H1 (cell line): ENCODE data around the gene INPP5B. TPM values are rescaled to one million over a fixed set of nuclear protein-coding genes. Genes with fewer than 3 reads are reported as not detected.

Experiments used
- CTCF ChIA-PET: fragments of 300-600 bp; sonication (Branson Sonifier 250); formaldehyde crosslinking; loops from one replicate; lab custom pipeline; 2021; ENCODE audit not compliant: partially characterized antibody; lab: Charles Lee
- POLR2A ChIA-PET: fragments of 300-600 bp; sonication (Branson Sonifier 250); formaldehyde crosslinking; loops from one replicate; lab custom pipeline; 2021; ENCODE audit warnings: inconsistent platforms; ENCODE audit not compliant: partially characterized antibody; lab: Charles Lee
- DNase-seq, 2 experiments: peaks; one replicate each; pipeline versions ENCODE4 v3.0.0 to v3.0.0-alpha.2; 2010 to 2022; ENCODE audit warnings: low spot score in 2 of 2, low read depth in 1 of 2, mixed read lengths in 1 of 2
- FAIRE-seq: peaks from 2 replicates; lab custom pipeline; 2011; peaks lifted over from hg19 to GRCh38; lab: Jason Lieb, UNC
- H2AFZ ChIP-seq: 2 replicates; pipeline ENCODE4 v1.8.1; 2012; ENCODE audit warnings: low read length, inconsistent platforms
- H2AK5ac ChIP-seq: 2 replicates; pipeline ENCODE4 v1.6.1; 2013; ENCODE audit warnings: low read depth, low read length
- H2BK120ac ChIP-seq: replicated peaks from 2 replicates; pipeline ENCODE3; 2013; ENCODE audit warnings: low read depth, low read length, inconsistent platforms
- H2BK12ac ChIP-seq: 2 replicates; pipeline ENCODE4 v1.6.1; 2013; ENCODE audit warnings: low read depth, low read length
- H2BK15ac ChIP-seq: 2 replicates; pipeline ENCODE4 v1.6.1; 2013; ENCODE audit warnings: low read length
- H2BK20ac ChIP-seq: 2 replicates; pipeline ENCODE4 v1.6.1; 2013; ENCODE audit warnings: low read length
- H2BK5ac ChIP-seq: 2 replicates; pipeline ENCODE4 v1.6.1; 2013; ENCODE audit warnings: low read depth, low read length
- H3K14ac ChIP-seq: 2 replicates; pipeline ENCODE4 v1.6.1; 2013; ENCODE audit warnings: inconsistent platforms; ENCODE audit not compliant: insufficient read length
- H3K18ac ChIP-seq: 2 replicates; pipeline ENCODE4 v1.6.1; 2013; ENCODE audit warnings: low read length; ENCODE audit errors: extremely low read depth
- H3K23ac ChIP-seq: 2 replicates; pipeline ENCODE4 v1.6.1; 2013; ENCODE audit warnings: inconsistent platforms; ENCODE audit not compliant: insufficient read length
- H3K23me2 ChIP-seq: 2 replicates; pipeline ENCODE4 v1.6.1; 2013; ENCODE audit warnings: low read depth, low read length
- H3K27ac ChIP-seq: 2 replicates; pipeline ENCODE4 v1.6.1; 2011; ENCODE audit warnings: low read depth, low read length, inconsistent platforms
- H3K27me3 ChIP-seq, 4 experiments: replicated peaks in 1 of 4; 1 replicate in 1 of 4; 2 replicates in 3 of 4; pipeline versions ENCODE4 v1.6.1 to v1.8.1; 2011 to 2013; ENCODE audit warnings: low read length in 3 of 4, mild to moderate bottlenecking in 3 of 4, inconsistent platforms in 2 of 4, mixed read lengths in 2 of 4, moderate library complexity in 1 of 4; ENCODE audit not compliant: control insufficient read depth in 3 of 4, insufficient read depth in 3 of 4; ENCODE audit errors: extremely low read depth in 1 of 4
- H3K36me3 ChIP-seq, 4 experiments: 2 replicates each; pipeline versions ENCODE4 v1.6.1 to v1.8.1; 2011 to 2013; ENCODE audit warnings: mild to moderate bottlenecking in 4 of 4, low read length in 3 of 4, moderate library complexity in 2 of 4, control low read depth in 1 of 4, inconsistent platforms in 1 of 4; ENCODE audit not compliant: insufficient read depth in 4 of 4, control insufficient read depth in 2 of 4
- H3K4ac ChIP-seq: replicated peaks from 2 replicates; pipeline ENCODE3; 2013; ENCODE audit warnings: low read length, low read depth, mixed read lengths, inconsistent platforms; ENCODE audit not compliant: insufficient read length
- H3K4me1 ChIP-seq, 4 experiments: replicated peaks in 1 of 4; 1 replicate in 1 of 4; 2 replicates in 3 of 4; pipeline versions ENCODE4 v1.6.1 to v1.8.1; 2011 to 2013; ENCODE audit warnings: low read length in 3 of 4, inconsistent platforms in 2 of 4, mixed read lengths in 1 of 4; ENCODE audit not compliant: insufficient read depth in 4 of 4, control insufficient read depth in 3 of 4
- H3K4me2 ChIP-seq, 2 experiments: 2 replicates each; pipeline versions ENCODE4 v1.6.1 to v1.8.1; 2011 to 2013; ENCODE audit warnings: low read depth in 2 of 2, low read length in 2 of 2, control low read depth in 1 of 2, inconsistent platforms in 1 of 2, mild to moderate bottlenecking in 1 of 2; ENCODE audit not compliant: insufficient read depth in 1 of 2
- H3K4me3 ChIP-seq, 4 experiments: fragments of 200-600, 300-600 bp in 1 of 4; sonication (generic), shearing (Covaris generic), sonication (Bioruptor Twin) in 1 of 4; 2 replicates each; pipeline versions ENCODE4 v1.5.1 to v1.8.1; 2011 to 2016; ENCODE audit warnings: low read length in 4 of 4, low read depth in 3 of 4, control low read depth in 2 of 4, inconsistent platforms in 2 of 4, mild to moderate bottlenecking in 2 of 4, mixed read lengths in 1 of 4, moderate library complexity in 1 of 4; ENCODE audit not compliant: insufficient read depth in 2 of 4; ENCODE audit errors: extremely low read depth in 1 of 4
- H3K56ac ChIP-seq: replicated peaks from 2 replicates; pipeline ENCODE3; 2013; ENCODE audit warnings: low read depth, mild to moderate bottlenecking, mixed read lengths, low read length, inconsistent platforms; ENCODE audit not compliant: insufficient read length
- H3K79me1 ChIP-seq: 2 replicates; pipeline ENCODE4 v1.6.1; 2013; ENCODE audit warnings: low read depth, low read length, control low read depth
- H3K79me2 ChIP-seq, 2 experiments: 2 replicates each; pipeline versions ENCODE4 v1.6.1 to v1.8.1; 2012 to 2013; ENCODE audit warnings: low read length in 2 of 2, mild to moderate bottlenecking in 2 of 2, inconsistent platforms in 1 of 2; ENCODE audit not compliant: insufficient read depth in 2 of 2, control insufficient read depth in 1 of 2
- H3K9ac ChIP-seq, 4 experiments: replicated peaks in 1 of 4; 1 replicate in 1 of 4; 2 replicates in 3 of 4; pipeline versions ENCODE4 v1.6.1 to v1.8.1; 2011 to 2013; ENCODE audit warnings: low read depth in 3 of 4, low read length in 3 of 4, control low read depth in 2 of 4, mild to moderate bottlenecking in 2 of 4, moderate library complexity in 2 of 4, inconsistent platforms in 1 of 4; ENCODE audit errors: extremely low read depth in 1 of 4
- H3K9me3 ChIP-seq, 2 experiments: 2 replicates each; pipeline versions ENCODE4 v1.6.1 to v1.8.1; 2012 to 2013; ENCODE audit warnings: mild to moderate bottlenecking in 2 of 2, moderate library complexity in 2 of 2, control low read depth in 1 of 2, inconsistent platforms in 1 of 2, low read depth in 1 of 2, low read length in 1 of 2, mixed read lengths in 1 of 2; ENCODE audit not compliant: insufficient read depth in 2 of 2
- H4K20me1 ChIP-seq, 2 experiments: replicated peaks in 1 of 2; 2 replicates each; pipeline versions ENCODE3 to v1.8.1; 2011 to 2013; ENCODE audit warnings: inconsistent platforms in 2 of 2, low read length in 2 of 2, mild to moderate bottlenecking in 1 of 2; ENCODE audit not compliant: insufficient read depth in 2 of 2, control insufficient read depth in 1 of 2
- H4K5ac ChIP-seq: 2 replicates; pipeline ENCODE4 v1.6.1; 2013; ENCODE audit warnings: low read length, low read depth, mixed read lengths, inconsistent platforms; ENCODE audit not compliant: insufficient read length
- H4K8ac ChIP-seq: 2 replicates; pipeline ENCODE4 v1.8.0; 2013; ENCODE audit warnings: mild to moderate bottlenecking, moderate library complexity, low read length, inconsistent platforms; ENCODE audit not compliant: insufficient read depth; ENCODE audit errors: extremely low read depth
- H4K91ac ChIP-seq: replicated peaks from 2 replicates; pipeline ENCODE3; 2013; ENCODE audit warnings: low read length, mixed read lengths, inconsistent platforms; ENCODE audit not compliant: insufficient read length
- ASH2L ChIP-seq: fragments of 200-600, 300-600 bp; sonication (generic); IDR thresholded peaks from one replicate; pipeline ENCODE4 v1.7.1; 2017; ENCODE audit warnings: low read length
- E2F6 ChIP-seq: IDR thresholded peaks from 2 replicates; pipeline ENCODE4 v1.6.1; 2012; ENCODE audit warnings: inconsistent platforms
- EP300 ChIP-seq, 2 experiments: IDR thresholded peaks; 1 replicate in 1 of 2; 2 replicates in 1 of 2; pipeline ENCODE4 v1.6.1; 2011 to 2012; ENCODE audit warnings: low read depth in 2 of 2, low read length in 2 of 2, mild to moderate bottlenecking in 2 of 2, borderline replicate concordance in 1 of 2, inconsistent platforms in 1 of 2, moderate library complexity in 1 of 2
- WGBS, 2 experiments: shearing (Covaris generic) in 1 of 2; methylation state at CpG; one replicate each; pipeline versions ENCODE4 v1.1.6 to v1.1.7; 2013 to 2015; ENCODE audit warnings: low lambda C conversion rate in 2 of 2, mixed read lengths in 2 of 2, inconsistent platforms in 1 of 2, low coverage in 1 of 2, missing lambda C conversion rate in 1 of 2; ENCODE audit not compliant: insufficient replicate concordance in 2 of 2, insufficient coverage in 1 of 2, insufficient read length in 1 of 2; ENCODE audit errors: extremely low coverage in 1 of 2, missing lambda C conversion rate in 1 of 2; 5-methylcytosine and 5-hydroxymethylcytosine counted together
- polyA plus RNA-seq, 7 experiments: library from polyadenylated mRNA; depleted of rRNA in 3 of 7; stranded (reverse) in 5 of 7; unstranded in 2 of 7; fragments of >200 nt in 5 of 7; fragments of 200-250 nt in 2 of 7; gene quantifications; 1 replicate in 5 of 7; 2 replicates in 1 of 7; 4 replicates in 1 of 7; pipeline versions ENCODE4 v1.2.1 to v1.2.3, GENCODE V29; 2011 to 2013; ENCODE audit warnings: missing spikeins in 2 of 7, mixed read lengths in 2 of 7
- total RNA-seq: library from RNA; stranded (reverse); fragmentation: NEBNext Ultra II Directional; extraction: Animal tissue kit (Norgen Biotek cat#: 25700); gene quantifications from 2 replicates; pipeline ENCODE4 v1.2.1, GENCODE V29; 2021

Gene INPP5B
- total and polyA plus RNA-seq, 2 of the 8 experiments (the other 6 are each of a cell fraction or from before 2014, with no cell fraction given) = 14.0 to 23.7 TPM

- WGBS, 2 experiments = 87% methylated on average over 4 of the region's 4 CpGs; no CpG with 5 or more reads in 1 of the 2 experiments
- CTCF ChIA-PET = interaction anchor here (0.8 to 1.2 kb wide), 3 partner anchors 29 to 183 kb away, joined by 3 to 4 read pairs (median 3); partner anchors contain the start of gene MTF1
- TF ChIP-seq ASH2L = no peak
- no peak for TF ChIP-seq E2F6
- TF ChIP-seq EP300 (IDR thresholded peaks at IDR 0.05; ENCODE audit: borderline replicate concordance in 1 of 2, low read depth in 2 of 2, low read length in 2 of 2) = no peak
These were observed 115.7 kb downstream of the INPP5B start for GRCh38 chr1:37831109-37831508.

More at GRCh38 chr1:37831109-37831508, 115.7 kb downstream of the INPP5B start:
- H3K23me2 ChIP-seq = no peaks in the 10 kb centered on the region
- H3K36me3 ChIP-seq = peaks cover 3 to 38% (median 22%) of the 10 kb centered on the region in 4 experiments; a peak in 6 of 8 replicates
- DNase-seq (no peak), FAIRE-seq (no peak)
- H3K9me3 ChIP-seq = no peaks in the 10 kb centered on the region
- no peaks in the 10 kb centered on the region for H3K27me3 ChIP-seq
- H3K4me1 ChIP-seq = no peaks in the 10 kb centered on the region
- no peaks in the 10 kb centered on the region for H4K20me1 ChIP-seq
- H3K4me2 ChIP-seq = no peak overlapping the region
- H3K79me1 ChIP-seq = no peaks in the 10 kb centered on the region
- H2BK20ac ChIP-seq = no peak overlapping the region
- no peak overlapping the region for H3K14ac ChIP-seq
- H3K56ac ChIP-seq = no peak overlapping the region
- no peak overlapping the region for H3K23ac ChIP-seq
- H3K4ac ChIP-seq = no peak overlapping the region
- no peaks in the 10 kb centered on the region for H3K79me2 ChIP-seq
- no peak overlapping the region for H3K9ac ChIP-seq
- H2BK120ac ChIP-seq = no peak overlapping the region
- H2BK5ac ChIP-seq = no peak overlapping the region
- no peak overlapping the region for H2BK15ac ChIP-seq
- H4K5ac ChIP-seq = no peak overlapping the region
- no peak overlapping the region for H3K27ac ChIP-seq
- no peak overlapping the region for H4K91ac ChIP-seq
- H4K8ac ChIP-seq = no peak overlapping the region
- no peak overlapping the region for H2AFZ ChIP-seq
- no peak overlapping the region for H2AK5ac ChIP-seq
- POLR2A ChIA-PET = interaction anchor here (1.2 to 1.3 kb wide), 2 partner anchors 9 to 28 kb away, joined by 3 read pairs; partner anchors contain the start of gene MTF1
- H3K18ac ChIP-seq = no peak overlapping the region
- H3K4me3 ChIP-seq = no peak overlapping the region
- H2BK12ac ChIP-seq = no peak overlapping the region
